Activated T-helper 1 cell treated with Interleukin-2 at 50 U/mL for 16 hours (primary cell): ENCODE measurements around the gene FAM168B.

Source experiments
- DNase-seq: peaks from one replicate; pipeline ENCODE4 v3.0.0-alpha.2; 2020; ENCODE audit warnings: low read depth

FAM168B gene

DNA sequence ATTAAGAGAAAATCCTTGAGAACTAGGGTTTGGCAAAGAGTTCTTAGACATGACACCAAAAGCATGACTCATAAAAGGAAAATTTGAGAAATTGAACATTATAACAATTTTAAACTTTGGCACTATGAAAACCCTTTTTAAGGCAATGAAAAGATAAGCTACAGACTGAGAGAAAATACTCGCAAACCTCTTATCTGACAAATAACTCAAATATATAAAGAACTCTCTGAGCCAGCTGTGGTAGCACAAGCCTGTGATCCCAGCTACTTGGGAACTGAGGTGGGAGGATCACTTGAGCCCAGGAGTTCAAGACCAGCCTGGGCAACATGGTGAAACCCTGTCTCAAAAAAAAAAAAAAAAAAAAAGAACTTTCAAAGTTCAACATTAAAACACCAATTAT is 70.5 kb downstream of the FAM168B start:
- no peak for DNase-seq

- no peak for DNase-seq
These were observed 76.2 kb downstream of the FAM168B start for GRCh38 chr2:131016826-131017741.

GRCh38 chr2:131015764-131016163 is 77.5 kb downstream of the FAM168B start:
- DNase-seq: no peak

GRCh38 chr2:131014141-131014540 is 79.1 kb downstream of the FAM168B start:
- DNase-seq: no peak

DNA sequence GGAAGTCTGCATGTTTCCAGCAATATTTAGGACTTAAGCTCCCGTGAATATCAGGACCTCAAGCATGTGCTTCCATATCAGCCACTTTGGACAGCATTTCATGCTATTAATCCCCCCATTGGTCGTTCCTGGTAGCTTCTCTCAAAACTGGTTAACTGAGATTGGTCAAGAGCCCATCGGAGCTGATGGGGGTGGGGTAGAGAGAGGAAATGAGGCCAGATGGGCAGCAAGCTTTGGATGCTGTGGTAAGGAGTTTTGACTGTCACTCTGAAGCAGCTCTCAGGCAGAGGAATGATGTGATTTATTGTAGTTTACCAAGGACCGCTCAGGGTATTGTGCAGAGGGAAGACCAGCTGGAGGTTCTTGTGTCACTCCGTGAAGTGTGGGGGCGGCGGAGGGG is 81.8 kb downstream of the FAM168B start:
- DNase-seq: no peak

GRCh38 chr2:131010566-131010965 is 82.7 kb downstream of the FAM168B start:
- DNase-seq: no peak

GRCh38 chr2:131009713-131010475 is 83.4 kb downstream of the FAM168B start:
- no peak for DNase-seq

DNA sequence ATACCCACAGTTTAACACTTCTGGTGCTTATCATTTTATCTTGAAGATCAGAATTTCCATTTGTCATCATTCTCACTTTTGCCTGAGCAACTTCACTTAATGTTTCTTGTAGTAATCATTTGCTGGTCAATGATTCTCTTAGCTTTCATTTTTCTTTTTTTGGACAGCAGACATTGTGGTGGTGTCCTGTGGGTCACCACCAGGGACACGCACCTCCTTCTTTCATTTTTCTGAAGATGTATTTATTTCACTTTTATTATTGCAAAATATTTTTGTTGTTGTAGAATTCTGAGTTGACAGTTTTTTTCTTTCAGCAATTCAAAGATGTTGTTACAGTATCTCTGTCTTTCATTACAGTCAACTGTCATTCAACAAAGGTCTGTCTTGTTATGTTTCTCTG is 84.3 kb downstream of the FAM168B start:
- DNase-seq: no peak

GRCh38 chr2:131006561-131006960 is 86.7 kb downstream of the FAM168B start:
- DNase-seq: no peak

DNA sequence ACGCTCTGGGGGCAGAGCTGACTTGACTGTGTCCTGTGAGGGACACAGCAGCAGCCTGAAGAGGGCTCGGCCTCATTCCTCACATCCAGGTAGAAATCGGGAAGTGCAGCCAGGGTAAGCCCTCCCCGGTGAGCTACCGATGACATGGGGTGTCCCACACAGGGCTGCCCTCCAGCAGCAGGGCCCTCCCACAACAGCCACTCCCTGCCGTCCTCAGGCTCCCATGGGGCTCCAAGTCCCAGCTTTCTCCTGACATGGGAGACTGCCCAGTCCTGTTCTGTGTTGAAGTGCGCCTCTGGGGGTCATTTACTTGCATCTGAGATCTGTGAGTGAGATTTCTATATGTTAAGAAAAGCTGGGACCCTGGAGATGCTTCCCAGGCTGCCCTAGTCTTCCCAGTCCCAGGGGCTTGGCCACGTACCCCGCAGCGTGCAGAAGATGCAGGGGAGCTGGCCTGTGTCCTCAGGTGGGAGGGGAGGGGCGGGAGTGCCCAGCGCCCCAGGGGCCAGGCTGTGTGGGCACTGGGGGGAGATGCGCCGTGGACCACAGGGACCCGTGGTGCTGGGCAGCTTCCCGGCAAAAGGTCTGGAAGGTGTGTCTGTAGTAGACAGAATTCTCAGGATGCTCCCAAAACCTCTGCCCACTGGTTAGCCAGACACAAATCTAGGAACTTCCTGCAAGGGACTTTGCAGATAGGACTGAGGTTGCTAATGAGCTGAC is 87.9 kb downstream of the FAM168B start:
- DNase-seq: no peak

DNA sequence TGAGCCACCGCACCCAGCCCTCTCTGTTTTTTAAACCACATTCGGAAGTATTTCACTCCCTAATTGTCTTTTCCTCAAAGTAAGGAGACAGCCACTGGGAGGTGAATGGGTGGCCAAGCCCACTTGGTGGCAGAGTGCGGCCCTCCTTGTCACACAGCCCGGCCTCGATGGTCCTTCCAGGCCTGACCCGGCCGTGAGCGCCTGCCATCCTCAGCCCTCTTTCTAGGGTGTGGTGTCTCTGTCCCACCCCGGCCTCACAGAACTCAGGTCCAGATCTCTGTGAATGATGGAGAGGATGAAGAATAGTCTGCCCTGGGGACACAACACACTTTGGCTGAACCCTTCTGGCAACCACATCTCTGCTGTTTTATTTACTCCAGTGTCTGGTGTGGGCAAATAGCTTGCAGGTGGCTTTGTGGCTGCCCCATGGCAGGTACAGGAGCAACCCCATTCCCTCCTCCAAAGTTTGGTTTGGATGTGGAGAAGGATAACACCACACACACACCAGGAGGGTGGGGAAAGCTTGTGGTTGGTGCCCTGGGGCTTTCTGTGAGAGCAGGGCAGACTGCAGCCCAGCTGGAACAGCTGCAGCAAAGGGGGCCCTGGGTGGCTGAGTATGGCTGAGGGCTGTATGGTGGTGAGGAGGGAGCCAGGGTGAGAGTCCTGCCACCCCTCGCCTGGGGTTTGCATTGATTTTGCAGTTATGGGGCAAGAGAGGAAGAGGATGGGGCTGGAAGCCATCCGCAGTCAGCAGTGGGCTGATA is 88.6 kb downstream of the FAM168B start:
- DNase-seq: no peak

- DNase-seq: no peak
These were observed 94.7 kb downstream of the FAM168B start for GRCh38 chr2:130998561-130998960.
